B cell (primary cell): ENCODE data around the gene NAT10. TPM values are rescaled to one million over a fixed set of nuclear protein-coding genes. Genes with fewer than 3 reads are reported as not detected.

Experiments used
- ATAC-seq: fragments of 200-7000 bp; cut with Tn5 transposase; one replicate; pipeline ENCODE4 v1.10.0; 2021; ENCODE audit warnings: low read depth, mild to moderate bottlenecking, moderate number of reproducible peaks, moderate library complexity
- CTCF ChIA-PET: fragments of 350-600 bp; sonication (Branson Sonifier 250); formaldehyde crosslinking; loops from one replicate; lab custom pipeline; 2021; ENCODE audit warnings: antibody characterized with exemption, inconsistent platforms; lab: Charles Lee
- POLR2A ChIA-PET: fragments of 350-600 bp; sonication (Branson Sonifier 250); formaldehyde crosslinking; loops from one replicate; lab custom pipeline; 2021; ENCODE audit warnings: antibody characterized with exemption; lab: Charles Lee
- DNase-seq: peaks from one replicate; pipeline ENCODE4 v3.0.0; 2013
- H2AFZ ChIP-seq: 2 replicates; pipeline ENCODE4 v1.6.1; 2012; ENCODE audit warnings: mild to moderate bottlenecking, low read depth, low read length; ENCODE audit not compliant: insufficient read depth, poor library complexity, severe bottlenecking
- H3K27ac ChIP-seq, 2 donors: 1 replicate in 1 of 2; 2 replicates in 1 of 2; pipeline ENCODE4 v1.5.1; 2012 to 2013; ENCODE audit warnings: low read length in 2 of 2, mild to moderate bottlenecking in 2 of 2, moderate library complexity in 1 of 2
- H3K27me3 ChIP-seq, 4 experiments: fragments of 200-600 bp in 1 of 4; sonication (generic) in 1 of 4; replicated peaks in 1 of 4; 1 replicate in 2 of 4; 2 replicates in 2 of 4; pipeline versions ENCODE4 v1.6.1 to v1.7.0; 2013 to 2016; ENCODE audit warnings: low read length in 3 of 4, mild to moderate bottlenecking in 2 of 4, mixed read lengths in 1 of 4, moderate library complexity in 1 of 4; ENCODE audit not compliant: insufficient read depth in 4 of 4, control insufficient read depth in 3 of 4; ENCODE audit errors: control extremely low read depth in 1 of 4
- H3K36me3 ChIP-seq, 2 experiments: replicated peaks in 1 of 2; 1 replicate in 1 of 2; 2 replicates in 1 of 2; pipeline versions ENCODE4 v1.6.1 to v1.7.1; 2013; ENCODE audit warnings: low read length in 1 of 2; ENCODE audit not compliant: insufficient read depth in 2 of 2, control insufficient read depth in 1 of 2; ENCODE audit errors: control extremely low read depth in 1 of 2, extremely low read depth in 1 of 2
- H3K4me1 ChIP-seq, 2 donors: fragments of 200-600 bp in 1 of 2; sonication (generic) in 1 of 2; 1 replicate in 1 of 2; 2 replicates in 1 of 2; pipeline versions ENCODE4 v1.5.1 to v1.6.1; 2013 to 2017; ENCODE audit warnings: low read length in 2 of 2; ENCODE audit not compliant: control insufficient read depth in 2 of 2, insufficient read depth in 2 of 2
- H3K4me2 ChIP-seq: replicated peaks from 2 replicates; pipeline ENCODE3; 2012; ENCODE audit warnings: mild to moderate bottlenecking, low read depth, low read length; ENCODE audit not compliant: poor library complexity, severe bottlenecking
- H3K4me3 ChIP-seq, 5 experiments: fragments of 200-600 bp in 1 of 5; sonication (generic) in 1 of 5; 1 replicate in 3 of 5; 2 replicates in 2 of 5; pipeline versions ENCODE4 v1.5.1 to v1.7.0; 2011 to 2016; ENCODE audit warnings: low read length in 4 of 5, mild to moderate bottlenecking in 4 of 5, low read depth in 2 of 5, control low read depth in 1 of 5, moderate library complexity in 1 of 5; ENCODE audit not compliant: insufficient read depth in 1 of 5; ENCODE audit errors: control extremely low read depth in 1 of 5, extremely low read depth in 1 of 5
- H3K79me2 ChIP-seq: fragments of 200-600 bp; sonication (generic); one replicate; pipeline ENCODE4 v1.6.0; 2016; ENCODE audit warnings: low read length; ENCODE audit not compliant: control insufficient read depth, insufficient read depth
- H3K9ac ChIP-seq: fragments of 200-600 bp; sonication (generic); 2 replicates; pipeline ENCODE4 v1.6.1; 2017; ENCODE audit warnings: mild to moderate bottlenecking, low read length, moderate library complexity
- H3K9me3 ChIP-seq, 3 donors: one replicate each; pipeline versions ENCODE4 v1.6.1 to v1.7.1; 2013; ENCODE audit warnings: low read length in 2 of 3; ENCODE audit not compliant: control insufficient read depth in 2 of 3, insufficient read depth in 1 of 3; ENCODE audit errors: control extremely low read depth in 1 of 3
- H4K20me1 ChIP-seq: 2 replicates; pipeline ENCODE4 v1.6.0; 2012; ENCODE audit warnings: mild to moderate bottlenecking, low read length; ENCODE audit not compliant: insufficient read depth, control insufficient read depth, poor library complexity, severe bottlenecking
- H3K27ac Mint-ChIP-seq: one replicate; pipeline ENCODE4 v1.8.0; 2021; ENCODE audit warnings: mixed read lengths
- H3K27me3 Mint-ChIP-seq: one replicate; pipeline ENCODE4 v1.8.0; 2021; ENCODE audit warnings: mixed read lengths
- H3K4me1 Mint-ChIP-seq: one replicate; pipeline ENCODE4 v1.8.0; 2021; ENCODE audit warnings: mixed read lengths
- H3K4me3 Mint-ChIP-seq: one replicate; pipeline ENCODE4 v1.8.0; 2021; ENCODE audit warnings: mixed read lengths
- H3K9me3 Mint-ChIP-seq: one replicate; pipeline ENCODE4 v1.8.0; 2022; ENCODE audit warnings: mixed read lengths; ENCODE audit not compliant: insufficient read depth
- EZH2 ChIP-seq: IDR thresholded peaks from 2 replicates; pipeline ENCODE4 v1.6.1; 2012; ENCODE audit warnings: borderline replicate concordance, low read depth, mild to moderate bottlenecking, moderate library complexity, low read length; ENCODE audit not compliant: insufficient read depth, poor library complexity, severe bottlenecking
- WGBS: methylation state at CpG from one replicate; pipeline ENCODE4 v1.1.5; 2013; ENCODE audit warnings: missing lambda C conversion rate; ENCODE audit not compliant: insufficient coverage; 5-methylcytosine and 5-hydroxymethylcytosine counted together
- intact Hi-C: fragments of 100-400 bp; cut with micrococcal nuclease; formaldehyde crosslinking; loops from one replicate; pipeline ENCODE4 v1.10.0; 2022
- polyA plus RNA-seq: library from polyadenylated mRNA; depleted of rRNA; stranded (reverse); fragments of >200 nt; gene quantifications from 2 replicates; pipeline ENCODE4 v1.2.3, GENCODE V29; 2012
- total RNA-seq, 2 donors: library from RNA; stranded (reverse); fragments of 120-200 nt in 1 of 2; gene quantifications; 1 replicate in 1 of 2; 2 replicates in 1 of 2; pipeline versions ENCODE4 v1.2.3 to v1.2.4, GENCODE V29; 2013 to 2022
- TF ChIP-seq, protein P1 (sequence below): fragments of 200-600 bp; IDR thresholded peaks from one replicate; pipeline ENCODE4 v1.8.0; 2022; ENCODE audit warnings: antibody characterized with exemption, mild to moderate bottlenecking

The NAT10 gene
- total and polyA plus RNA-seq, 2 donors (not counting 1 experiment from before 2014, with no cell fraction given), result 24.9 to 73.5 TPM

DNA sequence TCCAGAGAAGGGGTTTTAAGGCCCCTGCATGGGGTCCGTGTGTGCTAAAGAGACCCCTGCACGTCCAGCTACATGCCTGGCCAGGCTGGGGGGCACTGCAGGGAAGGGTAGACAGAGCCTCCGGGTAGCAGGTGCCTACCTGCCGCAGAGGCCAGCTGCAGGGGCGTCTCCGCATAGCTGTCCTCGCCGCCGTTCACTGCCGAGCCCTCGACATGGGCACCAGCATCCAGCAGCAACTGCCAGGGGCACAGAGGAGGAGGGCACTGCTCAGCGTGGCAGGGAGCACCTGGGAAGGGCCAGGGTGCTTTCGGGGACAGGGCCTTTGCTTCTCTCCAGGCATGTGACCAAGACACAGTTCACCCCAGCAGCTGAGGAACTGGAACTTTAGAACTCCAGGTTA is 59.7 kb downstream of the NAT10 start:
- H3K4me3 Mint-ChIP-seq, result no peak overlapping the region
- 96% methylated on average over 12 of the region's 13 CpGs for WGBS
- CTCF ChIA-PET, result interaction anchor here (1.8 kb wide), 1 partner anchor 9 kb away, joined by 10 read pairs; no protein-coding TSS in a partner anchor
- POLR2A ChIA-PET, result no interaction called here
- TF ChIP-seq EZH2, result no peak
- TF ChIP-seq, protein P1, sequence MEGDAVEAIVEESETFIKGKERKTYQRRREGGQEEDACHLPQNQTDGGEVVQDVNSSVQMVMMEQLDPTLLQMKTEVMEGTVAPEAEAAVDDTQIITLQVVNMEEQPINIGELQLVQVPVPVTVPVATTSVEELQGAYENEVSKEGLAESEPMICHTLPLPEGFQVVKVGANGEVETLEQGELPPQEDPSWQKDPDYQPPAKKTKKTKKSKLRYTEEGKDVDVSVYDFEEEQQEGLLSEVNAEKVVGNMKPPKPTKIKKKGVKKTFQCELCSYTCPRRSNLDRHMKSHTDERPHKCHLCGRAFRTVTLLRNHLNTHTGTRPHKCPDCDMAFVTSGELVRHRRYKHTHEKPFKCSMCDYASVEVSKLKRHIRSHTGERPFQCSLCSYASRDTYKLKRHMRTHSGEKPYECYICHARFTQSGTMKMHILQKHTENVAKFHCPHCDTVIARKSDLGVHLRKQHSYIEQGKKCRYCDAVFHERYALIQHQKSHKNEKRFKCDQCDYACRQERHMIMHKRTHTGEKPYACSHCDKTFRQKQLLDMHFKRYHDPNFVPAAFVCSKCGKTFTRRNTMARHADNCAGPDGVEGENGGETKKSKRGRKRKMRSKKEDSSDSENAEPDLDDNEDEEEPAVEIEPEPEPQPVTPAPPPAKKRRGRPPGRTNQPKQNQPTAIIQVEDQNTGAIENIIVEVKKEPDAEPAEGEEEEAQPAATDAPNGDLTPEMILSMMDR, result no peak
- H3K27ac Mint-ChIP-seq, result no peak overlapping the region
- H3K9me3 Mint-ChIP-seq, result no peaks in the 10 kb centered on the region
- H3K4me2 ChIP-seq, result no peak overlapping the region
- no peaks in the 10 kb centered on the region for H4K20me1 ChIP-seq
- H3K79me2 ChIP-seq, result no peaks in the 10 kb centered on the region
- DNase-seq, result no peak
- intact Hi-C loops, result no loop called here
- H3K27me3 Mint-ChIP-seq, result no peaks in the 10 kb centered on the region
- H3K27me3 ChIP-seq, result peaks cover 0 to 2% (median 0%) of the 10 kb centered on the region in 4 experiments
- ATAC-seq, result no peak
- no peaks in the 10 kb centered on the region for H3K4me1 Mint-ChIP-seq
- no peak overlapping the region for H3K9ac ChIP-seq
- H2AFZ ChIP-seq, result no peak overlapping the region
- H3K9me3 ChIP-seq, result no peaks in the 10 kb centered on the region
- no peak overlapping the region for H3K27ac ChIP-seq
- H3K4me3 ChIP-seq, result no peak overlapping the region
- no peaks in the 10 kb centered on the region for H3K36me3 ChIP-seq
- H3K4me1 ChIP-seq, result no peaks in the 10 kb centered on the region

DNA sequence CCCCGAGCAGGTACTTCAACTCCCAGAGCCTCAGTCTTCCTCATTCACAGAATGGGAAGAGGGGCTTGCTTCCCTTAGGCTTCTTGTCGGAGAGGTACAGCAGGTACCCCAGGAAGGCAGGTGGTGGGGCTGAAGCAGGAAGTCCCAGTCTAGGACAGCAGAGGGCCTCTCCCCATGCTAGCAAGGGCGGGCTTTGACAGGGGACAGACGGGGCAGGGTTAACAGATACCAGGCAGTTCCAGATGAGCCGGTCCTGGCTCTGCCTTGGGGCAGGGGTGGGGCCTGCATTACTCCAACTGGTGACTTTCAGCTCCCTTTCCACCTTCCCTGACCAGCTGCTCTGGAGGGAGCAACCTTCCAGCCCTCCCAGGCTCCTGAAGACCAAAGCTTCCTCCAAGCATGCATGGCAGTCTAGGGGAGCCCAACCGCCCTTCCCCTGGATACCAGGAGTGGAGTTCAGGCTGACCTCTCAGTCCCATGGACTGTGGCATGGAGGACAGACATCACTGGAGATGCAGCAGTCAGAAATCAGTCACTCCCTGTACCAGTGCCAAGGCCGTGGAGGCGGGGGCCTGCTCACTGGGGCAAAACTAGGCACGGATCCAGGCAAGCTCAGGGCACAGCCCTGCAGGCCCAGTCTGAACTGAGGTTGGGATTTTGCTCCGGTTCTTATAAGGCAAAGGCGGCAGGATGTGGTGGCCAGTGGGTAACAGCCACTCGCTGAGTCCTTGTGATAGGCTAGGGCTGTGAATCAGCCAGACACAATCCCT is 60.5 kb downstream of the NAT10 start:
- H3K9me3 Mint-ChIP-seq, result no peaks in the 10 kb centered on the region
- no peak overlapping the region for H3K4me2 ChIP-seq
- no peaks in the 10 kb centered on the region for H3K27me3 Mint-ChIP-seq
- 94% methylated on average over 12 of the region's 12 CpGs for WGBS
- H3K9me3 ChIP-seq, result no peaks in the 10 kb centered on the region
- no peaks in the 10 kb centered on the region for H3K4me1 ChIP-seq
- no peaks in the 10 kb centered on the region for H3K4me1 Mint-ChIP-seq
- ATAC-seq (no peak), DNase-seq (no peak)
- no peak overlapping the region for H3K27ac ChIP-seq
- no peak overlapping the region for H3K4me3 Mint-ChIP-seq
- H2AFZ ChIP-seq, result no peak overlapping the region
- H4K20me1 ChIP-seq, result no peaks in the 10 kb centered on the region
- intact Hi-C loops, result no loop called here
- peaks cover 0 to 2% (median 0%) of the 10 kb centered on the region in 4 experiments for H3K27me3 ChIP-seq
- H3K9ac ChIP-seq, result no peak overlapping the region
- H3K27ac Mint-ChIP-seq, result no peak overlapping the region
- H3K79me2 ChIP-seq, result no peaks in the 10 kb centered on the region
- no peaks in the 10 kb centered on the region for H3K36me3 ChIP-seq
- ChIA-PET CTCF (interaction anchor here (0.8 to 1.8 kb wide), 2 partner anchors 8 to 9 kb away, joined by 3 to 10 read pairs; no protein-coding TSS in a partner anchor), POLR2A (no interaction called here)
- TF ChIP-seq EZH2, result no peak
- TF ChIP-seq, protein P1, result no peak
- H3K4me3 ChIP-seq, result no peak overlapping the region
